HAP-1 (cell line): ENCODE data around the gene FOXN4.
A peak's percentile ranks its signal among the peaks of the same experiment; 100 is the strongest.

Source experiments
- DNase-seq, 2 experiments: peaks; one replicate each; pipeline ENCODE4 v3.0.0-alpha.2; 2016 to 2020; ENCODE audit warnings: low spot score in 2 of 2
- H3K27me3 ChIP-seq: fragments of 250-450 bp; sonication (Bioruptor Pico); 2 replicates; pipeline ENCODE4 v1.5.1; 2020; ENCODE audit warnings: low read depth, mild to moderate bottlenecking, moderate library complexity
- H3K36me3 ChIP-seq: fragments of 250-450 bp; sonication (Bioruptor Pico); replicated peaks from 2 replicates; pipeline ENCODE4 v1.5.1; 2020; ENCODE audit warnings: mild to moderate bottlenecking
- H3K4me1 ChIP-seq: fragments of 250-450 bp; sonication (Bioruptor Pico); 2 replicates; pipeline ENCODE4 v1.5.1; 2020; ENCODE audit warnings: mild to moderate bottlenecking
- H3K4me3 ChIP-seq: fragments of 250-450 bp; sonication (Bioruptor Pico); 2 replicates; pipeline ENCODE4 v1.5.1; 2020; ENCODE audit warnings: mild to moderate bottlenecking, moderate library complexity
- H3K9me3 ChIP-seq: fragments of 250-450 bp; sonication (Bioruptor Pico); 2 replicates; pipeline ENCODE4 v1.5.1; 2020; ENCODE audit warnings: mild to moderate bottlenecking, moderate library complexity
- in situ Hi-C: fragments of 300-500 bp; cut with MboI; formaldehyde crosslinking; loops from 3 replicates; pipeline ENCODE4 v1.14.3; 2020; ENCODE audit warnings: low sequenced_read_pairs, inconsistent platforms, mixed read lengths

Gene FOXN4

DNA sequence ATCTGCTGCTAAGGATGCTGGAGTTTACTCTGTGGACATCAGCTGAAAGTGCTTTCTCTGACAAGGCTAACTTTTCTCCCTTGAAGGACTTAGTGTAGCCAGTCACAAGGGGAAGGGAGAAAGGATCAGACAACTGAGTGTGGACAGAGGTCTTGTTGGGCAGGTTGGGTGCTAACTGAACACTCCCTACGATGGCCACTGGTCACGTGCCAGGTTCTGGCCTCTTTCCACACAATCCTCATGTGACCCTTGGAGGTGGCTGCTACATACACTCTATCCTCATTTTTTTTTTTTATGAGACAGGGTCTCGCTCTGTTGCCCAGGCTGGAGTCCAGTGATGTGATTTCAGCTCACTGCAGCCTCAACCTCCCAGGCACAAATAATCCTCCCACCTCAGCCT lies 39.7 kb downstream of the FOXN4 start:
- Histone ChIP-seq H3K4me3 (no peak overlapping the region), H3K27me3 (no peaks in the 10 kb centered on the region), H3K36me3 (no peaks in the 10 kb centered on the region), H3K9me3 (no peaks in the 10 kb centered on the region), H3K4me1 (no peaks in the 10 kb centered on the region)
- in situ Hi-C loops, result no loop called here
- no peak for DNase-seq

DNA sequence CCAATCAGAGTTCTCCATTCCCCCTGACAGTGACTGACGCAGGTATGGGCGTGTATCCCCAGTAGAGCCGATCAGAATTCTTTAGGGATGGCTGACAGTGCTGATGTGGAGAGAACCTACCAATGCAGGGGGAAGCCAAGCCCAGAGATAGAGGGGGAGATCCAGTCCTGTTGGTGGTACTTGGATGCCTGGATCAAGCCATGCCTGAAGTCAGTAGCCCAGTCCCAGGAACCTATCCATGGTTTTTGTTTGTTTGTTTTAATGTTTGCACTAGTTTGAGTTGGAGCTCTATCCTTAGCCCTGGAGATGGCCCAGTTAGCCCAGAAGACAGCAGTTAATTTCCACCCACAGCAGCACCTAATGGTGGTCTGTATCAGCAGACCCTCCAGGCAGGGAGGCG lies 40.2 kb downstream of the FOXN4 start:
- DNase-seq, result no peak
- no peaks in the 10 kb centered on the region for H3K36me3 ChIP-seq
- H3K27me3 ChIP-seq, result no peaks in the 10 kb centered on the region
- H3K4me3 ChIP-seq, result no peak overlapping the region
- in situ Hi-C loops, result no loop called here
- no peaks in the 10 kb centered on the region for H3K9me3 ChIP-seq
- H3K4me1 ChIP-seq, result no peaks in the 10 kb centered on the region

DNA sequence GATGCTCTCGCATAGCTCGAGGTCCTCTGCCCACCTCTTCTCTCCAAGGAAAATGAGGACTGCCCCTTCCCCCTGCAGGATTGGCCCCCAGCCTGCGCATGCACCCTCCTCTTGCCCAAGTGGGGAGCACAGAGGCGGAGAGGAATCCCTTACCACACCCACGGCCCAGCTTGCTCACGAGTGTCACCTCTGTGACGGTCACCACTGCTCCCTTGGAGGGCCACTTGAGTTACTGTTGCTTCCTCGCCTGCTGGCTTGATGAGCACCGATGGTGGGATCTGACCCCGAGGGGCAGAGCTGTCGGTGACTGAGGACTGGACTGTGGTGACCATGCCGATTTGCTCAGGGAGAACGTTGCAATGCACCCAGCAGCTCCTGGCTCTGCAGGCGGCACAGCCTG lies 41.7 kb downstream of the FOXN4 start:
- no peak for DNase-seq
- no peaks in the 10 kb centered on the region for H3K4me1 ChIP-seq
- H3K9me3 ChIP-seq, result no peaks in the 10 kb centered on the region
- no peaks in the 10 kb centered on the region for H3K36me3 ChIP-seq
- in situ Hi-C loops, result no loop called here
- H3K27me3 ChIP-seq, result no peaks in the 10 kb centered on the region
- no peak overlapping the region for H3K4me3 ChIP-seq

DNA sequence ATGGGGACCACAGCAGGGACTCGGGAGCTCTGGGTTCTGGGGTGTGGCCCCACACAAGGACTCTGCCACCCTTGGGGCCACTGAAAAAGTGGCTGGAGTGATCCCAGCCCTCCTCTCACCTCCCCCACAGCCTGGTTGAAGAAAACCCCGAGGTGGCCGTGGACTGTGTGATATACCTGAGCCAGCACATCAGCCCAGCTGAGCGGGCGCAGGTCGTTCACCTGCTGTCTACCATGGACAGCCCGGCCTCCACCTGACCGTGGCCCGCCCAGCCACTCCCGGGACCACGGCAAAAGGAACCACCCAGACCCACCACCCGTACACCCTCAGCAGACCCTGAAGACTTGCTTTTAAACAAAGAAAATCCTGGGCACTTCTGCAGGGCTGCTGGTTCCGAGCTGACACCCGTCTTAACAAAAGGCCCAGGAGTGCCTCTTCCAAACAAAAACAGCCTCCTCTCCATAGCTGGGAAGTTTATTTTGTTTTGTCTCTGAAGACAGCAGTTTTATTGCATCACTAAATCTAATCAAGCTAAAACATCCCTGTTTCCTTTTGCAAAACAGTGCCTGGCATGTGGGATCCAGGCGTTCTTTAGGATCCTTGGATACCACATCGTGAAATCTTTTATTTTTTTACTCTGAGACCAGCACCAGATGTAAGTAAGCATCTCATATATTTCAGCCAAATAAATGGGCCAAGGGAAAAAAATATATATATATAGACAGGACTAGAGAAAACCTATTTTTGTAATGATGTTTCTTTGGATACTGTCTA lies 42.8 kb downstream of the FOXN4 start:
- DNase-seq, result no peak
- Histone ChIP-seq H3K27me3 (no peaks in the 10 kb centered on the region), H3K36me3 (no peaks in the 10 kb centered on the region), H3K4me1 (no peaks in the 10 kb centered on the region), H3K9me3 (no peaks in the 10 kb centered on the region), H3K4me3 (no peak overlapping the region)
- in situ Hi-C loops, result no loop called here

DNA sequence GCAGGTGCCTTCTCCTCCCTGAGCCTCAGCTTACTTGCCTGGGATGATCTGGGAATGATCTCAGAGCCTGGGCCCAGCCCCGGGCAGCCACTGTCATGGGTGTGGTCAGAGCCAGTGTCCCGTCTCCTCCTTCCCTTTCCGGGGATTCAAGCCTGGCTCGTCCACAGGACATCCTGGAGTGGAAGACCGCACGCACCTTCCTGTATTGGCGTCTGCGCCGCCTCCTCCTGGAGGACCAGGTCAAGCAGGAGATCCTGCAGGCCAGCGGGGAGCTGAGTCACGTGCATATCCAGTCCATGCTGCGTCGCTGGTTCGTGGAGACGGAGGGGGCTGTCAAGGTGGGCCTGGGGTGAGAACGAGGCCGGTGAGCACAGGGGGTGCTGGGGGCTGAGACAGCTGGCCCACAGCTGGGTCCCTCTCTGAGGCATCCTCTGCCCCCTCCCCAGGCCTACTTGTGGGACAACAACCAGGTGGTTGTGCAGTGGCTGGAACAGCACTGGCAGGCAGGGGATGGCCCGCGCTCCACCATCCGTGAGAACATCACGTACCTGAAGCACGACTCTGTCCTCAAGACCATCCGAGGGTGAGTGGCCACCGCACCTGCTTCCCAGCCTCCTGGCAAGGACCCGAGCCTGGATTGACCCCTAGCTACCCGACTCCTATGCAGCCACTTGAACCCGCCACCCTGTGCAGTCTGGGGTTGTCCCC lies 44.0 kb downstream of the FOXN4 start:
- Histone ChIP-seq H3K9me3 (no peaks in the 10 kb centered on the region), H3K4me3 (no peak overlapping the region), H3K4me1 (peaks cover 4% of the 10 kb centered on the region; the same call in 1 of the 2 replicates), H3K27me3 (no peaks in the 10 kb centered on the region), H3K36me3 (no peaks in the 10 kb centered on the region)
- in situ Hi-C loops, result loop anchor here (5.0 kb wide), 1 partner anchor 122 kb away; no protein-coding TSS in a partner anchor
- DNase-seq, result no peak

DNA sequence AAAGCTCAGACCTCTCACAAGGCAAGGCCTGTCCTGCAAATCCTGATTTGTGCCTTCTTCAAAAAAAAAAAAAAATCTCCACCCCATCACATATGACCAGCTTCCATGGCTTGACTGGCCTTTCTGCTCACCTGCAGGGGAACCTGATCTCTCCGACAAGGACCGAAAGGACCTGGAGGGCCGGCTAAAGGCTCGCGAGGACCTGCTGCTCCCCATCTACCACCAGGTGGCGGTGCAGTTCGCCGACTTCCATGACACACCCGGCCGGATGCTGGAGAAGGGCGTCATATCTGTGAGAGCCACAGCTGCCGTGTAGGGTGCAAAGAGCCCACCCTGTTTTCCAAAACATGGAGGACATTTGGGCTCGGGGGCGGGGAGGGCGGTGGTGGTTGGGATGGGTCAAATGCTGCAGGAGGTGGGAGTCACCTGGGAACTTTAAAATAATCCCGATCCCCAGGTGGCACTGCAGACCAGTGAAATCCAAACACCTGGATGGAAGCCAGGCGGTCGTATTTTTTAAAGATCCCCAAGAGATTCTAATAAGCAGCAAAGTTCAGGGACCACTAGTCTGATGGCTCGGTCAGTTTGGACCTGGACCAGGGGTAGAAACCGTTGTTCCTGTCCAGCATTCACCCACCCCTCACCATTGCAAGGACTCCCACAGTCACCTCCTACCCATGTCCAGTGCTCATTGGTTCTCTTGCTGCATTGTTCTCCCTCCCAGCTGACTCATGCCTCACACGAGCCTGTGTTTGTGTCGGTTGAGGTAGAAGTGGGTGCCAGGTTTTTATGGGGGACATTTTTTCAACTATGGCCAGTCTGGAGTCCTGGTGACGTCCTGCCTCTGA lies 44.8 kb downstream of the FOXN4 start:
- DNase-seq, result peak; percentile 69 to 91
- Histone ChIP-seq H3K36me3 (no peaks in the 10 kb centered on the region), H3K27me3 (no peaks in the 10 kb centered on the region), H3K4me1 (peaks cover 4% of the 10 kb centered on the region; the same call in 1 of the 2 replicates), H3K4me3 (no peak overlapping the region), H3K9me3 (no peaks in the 10 kb centered on the region)
- in situ Hi-C loops, result loop anchor here (5.0 kb wide), 1 partner anchor 123 kb away; no protein-coding TSS in a partner anchor

DNA sequence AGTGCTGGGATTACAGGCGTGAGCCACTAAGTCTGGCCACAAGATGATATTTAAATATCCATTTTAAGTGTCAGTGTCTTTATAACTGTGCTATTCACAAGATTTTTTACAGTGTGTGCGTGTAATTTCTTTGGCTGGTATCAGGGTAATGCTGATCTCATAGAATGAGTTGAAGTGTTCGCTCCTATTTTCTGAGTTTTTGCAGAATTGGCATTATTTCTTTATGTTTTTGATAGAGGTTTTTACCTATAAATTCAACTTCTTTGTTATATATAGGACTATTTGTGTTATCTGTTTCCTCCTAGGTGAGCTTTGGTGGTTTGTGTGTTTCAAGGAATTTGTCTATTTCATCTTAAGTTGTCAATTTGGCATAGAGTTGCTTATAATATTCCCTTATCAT lies 45.6 kb downstream of the FOXN4 start:
- in situ Hi-C loops, result loop anchor here (5.0 kb wide), 1 partner anchor 124 kb away; no protein-coding TSS in a partner anchor
- H3K9me3 ChIP-seq, result no peaks in the 10 kb centered on the region
- no peak overlapping the region for H3K4me3 ChIP-seq
- peaks cover 4% of the 10 kb centered on the region; the same call in 1 of the 2 replicates for H3K4me1 ChIP-seq
- H3K36me3 ChIP-seq, result no peaks in the 10 kb centered on the region
- H3K27me3 ChIP-seq, result no peaks in the 10 kb centered on the region
- DNase-seq, result no peak

DNA sequence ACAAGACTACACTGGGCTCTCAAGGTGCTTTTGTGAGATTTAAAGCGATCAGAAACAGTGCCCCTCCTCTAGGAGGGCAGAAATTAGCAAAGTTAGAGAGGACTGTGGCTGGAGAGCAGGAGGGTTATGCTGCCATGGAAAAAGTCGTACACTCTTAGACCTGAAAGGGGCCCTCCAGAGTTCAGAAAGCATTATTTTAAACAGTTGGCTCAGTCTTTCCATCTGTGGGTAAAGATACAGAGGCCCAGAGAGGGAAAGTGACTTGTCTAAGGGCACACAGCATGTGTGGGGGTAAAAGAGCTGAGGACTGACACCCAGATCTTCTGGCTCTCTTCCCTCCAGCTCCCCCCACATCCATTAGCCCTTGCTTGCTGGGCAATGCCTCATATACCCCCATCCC lies 47.1 kb downstream of the FOXN4 start:
- Histone ChIP-seq H3K36me3 (no peaks in the 10 kb centered on the region), H3K4me3 (no peak overlapping the region), H3K27me3 (no peaks in the 10 kb centered on the region), H3K9me3 (no peaks in the 10 kb centered on the region), H3K4me1 (peaks cover 4% of the 10 kb centered on the region; the same call in 1 of the 2 replicates)
- in situ Hi-C loops, result loop anchor here (5.0 kb wide), 1 partner anchor 125 kb away; no protein-coding TSS in a partner anchor
- no peak for DNase-seq

DNA sequence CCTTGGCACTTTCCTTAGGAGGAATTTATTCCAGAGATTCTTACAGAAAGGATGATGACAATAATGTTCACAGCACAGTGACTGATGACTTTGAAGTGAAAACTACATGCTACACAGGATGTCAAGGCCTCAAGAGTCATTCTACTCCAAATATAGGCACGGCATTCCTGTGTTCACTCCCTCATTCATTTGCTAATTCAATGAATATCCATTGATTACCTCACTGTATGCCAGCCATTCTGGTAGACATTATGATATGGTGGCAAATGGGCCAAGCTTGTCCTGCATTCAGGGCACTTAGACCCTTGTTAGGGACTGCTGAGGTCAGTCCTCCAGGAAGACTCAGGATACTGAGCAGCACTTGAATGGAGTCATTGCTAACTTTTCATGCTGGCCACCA lies 48.0 kb downstream of the FOXN4 start:
- peaks cover 4% of the 10 kb centered on the region; the same call in 1 of the 2 replicates for H3K4me1 ChIP-seq
- H3K9me3 ChIP-seq, result no peaks in the 10 kb centered on the region
- in situ Hi-C loops, result loop anchor here (5.0 kb wide), 1 partner anchor 126 kb away; no protein-coding TSS in a partner anchor
- H3K36me3 ChIP-seq, result no peaks in the 10 kb centered on the region
- DNase-seq, result peak in 1 of 2 experiments; percentile 16
- H3K27me3 ChIP-seq, result no peaks in the 10 kb centered on the region
- no peak overlapping the region for H3K4me3 ChIP-seq

DNA sequence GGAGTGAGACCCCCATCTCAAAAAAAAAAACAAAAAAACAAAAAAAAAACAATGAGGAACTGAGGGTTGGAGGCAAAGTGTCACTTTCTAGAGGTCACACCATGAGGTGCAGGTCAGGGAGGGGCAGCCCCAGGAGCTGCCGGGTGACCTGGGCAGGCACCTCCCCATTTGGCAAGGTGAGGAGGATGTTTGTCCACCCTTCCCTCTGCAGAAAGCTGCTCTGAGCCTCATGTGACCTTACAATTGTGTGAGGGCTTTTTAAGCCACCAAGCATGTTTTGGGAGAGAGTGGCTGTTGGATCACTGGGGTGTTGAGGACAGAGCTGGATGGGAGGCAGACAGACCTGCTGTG lies 49.6 kb downstream of the FOXN4 start:
- no peaks in the 10 kb centered on the region for H3K36me3 ChIP-seq
- in situ Hi-C loops, result no loop called here
- DNase-seq, result no peak

DNA sequence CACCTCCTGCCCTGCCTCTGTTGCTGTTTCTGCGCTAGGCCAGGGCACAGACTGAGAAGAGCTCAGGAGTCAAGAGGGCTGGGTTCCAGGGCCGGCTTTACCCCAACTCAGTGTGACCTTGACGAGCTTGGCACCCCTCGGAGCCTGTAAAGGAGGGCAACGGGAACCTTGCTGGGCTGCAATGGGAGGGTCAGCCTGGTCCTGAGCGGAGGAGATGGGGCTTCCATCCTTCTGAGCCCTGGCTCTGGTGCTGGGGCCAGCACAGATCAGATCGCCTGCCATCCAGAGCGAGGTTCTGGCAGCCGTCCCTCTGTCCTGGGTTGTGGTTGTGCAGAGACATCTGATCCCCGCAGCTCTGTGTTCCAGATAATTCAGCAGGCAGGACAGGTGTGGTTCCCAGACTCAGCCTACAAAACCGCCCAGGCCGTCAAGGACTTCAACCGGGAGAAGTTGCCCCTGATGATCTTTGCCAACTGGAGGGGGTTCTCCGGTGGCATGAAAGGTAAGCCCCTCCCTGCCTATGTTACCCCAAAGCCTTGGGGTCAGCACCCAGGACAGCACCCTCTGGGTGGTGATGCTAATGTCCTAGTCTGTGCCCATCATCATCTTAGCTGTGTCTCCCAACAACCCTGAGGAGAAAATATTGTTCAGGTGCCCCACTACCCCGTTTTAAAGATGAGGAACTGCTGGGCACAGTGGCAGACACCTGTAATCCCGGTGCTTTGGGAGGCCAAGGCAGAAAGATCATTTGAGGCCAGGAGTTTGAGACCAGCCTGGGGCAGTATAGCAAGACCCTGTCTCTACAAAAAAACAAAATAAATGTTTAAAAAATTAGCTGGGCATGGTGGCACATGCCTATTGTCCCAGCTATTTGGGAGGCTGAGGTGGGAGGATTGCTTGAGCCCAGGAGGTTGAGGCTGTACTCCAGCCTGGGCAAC lies 50.2 kb downstream of the FOXN4 start:
- DNase-seq, result no peak
- H3K4me3 ChIP-seq, result no peak overlapping the region
- no peaks in the 10 kb centered on the region for H3K36me3 ChIP-seq
- no peaks in the 10 kb centered on the region for H3K27me3 ChIP-seq
- no peaks in the 10 kb centered on the region for H3K9me3 ChIP-seq
- peaks cover 4% of the 10 kb centered on the region; the same call in 1 of the 2 replicates for H3K4me1 ChIP-seq
- in situ Hi-C loops, result no loop called here

More for the DNA sequence above, 49.6 kb downstream of the FOXN4 start:
- Histone ChIP-seq H3K27me3 (no peaks in the 10 kb centered on the region), H3K4me3 (no peak overlapping the region), H3K9me3 (no peaks in the 10 kb centered on the region), H3K4me1 (peaks cover 4% of the 10 kb centered on the region; the same call in 1 of the 2 replicates)

DNA sequence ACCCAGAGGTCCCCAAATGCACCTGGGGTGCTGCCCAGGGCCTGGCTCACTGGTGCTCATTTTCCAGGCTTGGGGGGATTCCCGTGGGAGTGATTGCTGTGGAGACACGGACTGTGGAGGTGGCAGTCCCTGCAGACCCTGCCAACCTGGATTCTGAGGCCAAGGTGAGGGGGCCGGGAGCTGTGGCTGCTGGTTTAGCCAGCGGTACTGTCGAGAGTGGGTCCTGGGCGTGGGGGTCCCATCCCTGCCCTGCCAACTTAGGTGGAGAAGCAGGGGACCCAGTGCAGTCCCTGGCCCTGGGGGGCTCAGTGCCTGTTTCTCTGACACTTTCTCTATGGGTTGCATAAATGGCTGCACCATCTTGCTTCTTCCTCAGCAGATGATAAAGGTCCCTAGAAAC lies 50.9 kb downstream of the FOXN4 start:
- no peaks in the 10 kb centered on the region for H3K36me3 ChIP-seq
- no peaks in the 10 kb centered on the region for H3K9me3 ChIP-seq
- in situ Hi-C loops, result no loop called here
- DNase-seq, result no peak
- H3K27me3 ChIP-seq, result no peaks in the 10 kb centered on the region
- H3K4me1 ChIP-seq, result peaks cover 4% of the 10 kb centered on the region; the same call in 1 of the 2 replicates
- no peak overlapping the region for H3K4me3 ChIP-seq
